ENCODE measurements around the gene WRAP53. TPM values are rescaled to one million over a fixed set of nuclear protein-coding genes. Genes with fewer than 3 reads are reported as not detected.

Gene WRAP53
- total and polyA plus RNA-seq, 2 experiments from 2014 or later, result 7.8 to 12.0 TPM

- Histone ChIP-seq H3K4me1 (ENCODE audit: insufficient read depth) (peaks cover 22% of the 10 kb centered on the region), H3K27me3 (peaks cover 10% of the 10 kb centered on the region), H3K79me2 (peaks cover 6% of the 10 kb centered on the region), H3K9me2 (replicated peaks; ENCODE audit: insufficient read depth) (no peaks in the 10 kb centered on the region), H3K27ac (no peak overlapping the region), H4K20me1 (ENCODE audit: insufficient read depth, poor library complexity, severe bottlenecking) (no peaks in the 10 kb centered on the region), H3K36me3 (replicated peaks; ENCODE audit: insufficient read depth, low read depth) (no peaks in the 10 kb centered on the region), H3K9me3 (ENCODE audit: low read depth) (no peaks in the 10 kb centered on the region), H3K4me2 (no peak overlapping the region), H3K4me3 (no peak overlapping the region), H2AFZ (no peak overlapping the region)
- TF ChIP-seq EZH2 (IDR thresholded peaks at IDR 0.05; ENCODE audit: borderline replicate concordance) (no peak), EZH2phosphoT487 (IDR thresholded peaks at IDR 0.05; ENCODE audit: low read depth, severe bottlenecking, unreplicated experiment) (no peak)
- 96% methylated on average over 14 of the region's 14 CpGs for WGBS (ENCODE audit: low lambda C conversion rate, missing lambda C conversion rate)
- no peak for DNase-seq (ENCODE audit: low spot score)
These were observed 13.4 kb downstream of the WRAP53 start for GRCh38 chr17:7701681-7702080.

- H4K20me1 ChIP-seq (ENCODE audit: insufficient read depth, poor library complexity, severe bottlenecking), result no peaks in the 10 kb centered on the region
- H3K27me3 ChIP-seq, result peaks cover 16% of the 10 kb centered on the region
- no peak overlapping the region for H3K4me2 ChIP-seq
- H3K9me3 ChIP-seq (ENCODE audit: low read depth), result no peaks in the 10 kb centered on the region
- peaks cover 6% of the 10 kb centered on the region for H3K79me2 ChIP-seq
- H3K9me2 ChIP-seq (replicated peaks; ENCODE audit: insufficient read depth), result no peaks in the 10 kb centered on the region
- no peak overlapping the region for H2AFZ ChIP-seq
- no peak for TF ChIP-seq EZH2phosphoT487 (IDR thresholded peaks at IDR 0.05; ENCODE audit: low read depth, severe bottlenecking, unreplicated experiment)
- TF ChIP-seq, protein P1, sequence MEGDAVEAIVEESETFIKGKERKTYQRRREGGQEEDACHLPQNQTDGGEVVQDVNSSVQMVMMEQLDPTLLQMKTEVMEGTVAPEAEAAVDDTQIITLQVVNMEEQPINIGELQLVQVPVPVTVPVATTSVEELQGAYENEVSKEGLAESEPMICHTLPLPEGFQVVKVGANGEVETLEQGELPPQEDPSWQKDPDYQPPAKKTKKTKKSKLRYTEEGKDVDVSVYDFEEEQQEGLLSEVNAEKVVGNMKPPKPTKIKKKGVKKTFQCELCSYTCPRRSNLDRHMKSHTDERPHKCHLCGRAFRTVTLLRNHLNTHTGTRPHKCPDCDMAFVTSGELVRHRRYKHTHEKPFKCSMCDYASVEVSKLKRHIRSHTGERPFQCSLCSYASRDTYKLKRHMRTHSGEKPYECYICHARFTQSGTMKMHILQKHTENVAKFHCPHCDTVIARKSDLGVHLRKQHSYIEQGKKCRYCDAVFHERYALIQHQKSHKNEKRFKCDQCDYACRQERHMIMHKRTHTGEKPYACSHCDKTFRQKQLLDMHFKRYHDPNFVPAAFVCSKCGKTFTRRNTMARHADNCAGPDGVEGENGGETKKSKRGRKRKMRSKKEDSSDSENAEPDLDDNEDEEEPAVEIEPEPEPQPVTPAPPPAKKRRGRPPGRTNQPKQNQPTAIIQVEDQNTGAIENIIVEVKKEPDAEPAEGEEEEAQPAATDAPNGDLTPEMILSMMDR (IDR thresholded peaks at IDR 0.05; ENCODE audit: poor library complexity), result no peak
- TF ChIP-seq EZH2 (IDR thresholded peaks at IDR 0.05; ENCODE audit: borderline replicate concordance), result no peak
- no peak overlapping the region for H3K4me3 ChIP-seq
- no peak overlapping the region for H3K27ac ChIP-seq
- peaks cover 22% of the 10 kb centered on the region for H3K4me1 ChIP-seq (ENCODE audit: insufficient read depth)
- no peak for DNase-seq (ENCODE audit: low spot score)
- no peaks in the 10 kb centered on the region for H3K36me3 ChIP-seq (replicated peaks; ENCODE audit: insufficient read depth, low read depth)
- 87% methylated on average over 13 of the region's 13 CpGs for WGBS (ENCODE audit: low lambda C conversion rate, missing lambda C conversion rate)
These were observed 14.5 kb downstream of the WRAP53 start for GRCh38 chr17:7702776-7703175.

GRCh38 chr17:7703584-7704479 lies 15.6 kb downstream of the WRAP53 start:
- H3K9me3 ChIP-seq (ENCODE audit: low read depth), result no peaks in the 10 kb centered on the region
- no peak overlapping the region for H2AFZ ChIP-seq
- peak; percentile 90 for DNase-seq (ENCODE audit: low spot score)
- no peaks in the 10 kb centered on the region for H4K20me1 ChIP-seq (ENCODE audit: insufficient read depth, poor library complexity, severe bottlenecking)
- 16% methylated on average over 24 of the region's 24 CpGs for WGBS (ENCODE audit: low lambda C conversion rate, missing lambda C conversion rate)
- TF ChIP-seq, protein P1 (IDR thresholded peaks at IDR 0.05; ENCODE audit: poor library complexity), result no peak
- TF ChIP-seq EZH2phosphoT487 (IDR thresholded peaks at IDR 0.05; ENCODE audit: low read depth, severe bottlenecking, unreplicated experiment) (no peak), EZH2 (IDR thresholded peaks at IDR 0.05; ENCODE audit: borderline replicate concordance) (no peak)
- peak overlapping the region; percentile 67 for H3K27ac ChIP-seq
- H3K36me3 ChIP-seq (replicated peaks; ENCODE audit: insufficient read depth, low read depth), result no peaks in the 10 kb centered on the region
- no peaks in the 10 kb centered on the region for H3K9me2 ChIP-seq (replicated peaks; ENCODE audit: insufficient read depth)
- H3K4me2 ChIP-seq, result peak overlapping the region; percentile 95
- no peak overlapping the region for H3K4me3 ChIP-seq
- H3K79me2 ChIP-seq, result peaks cover 6% of the 10 kb centered on the region
- peaks cover 22% of the 10 kb centered on the region for H3K4me1 ChIP-seq (ENCODE audit: insufficient read depth)
- peaks cover 16% of the 10 kb centered on the region for H3K27me3 ChIP-seq

- H3K27ac ChIP-seq, result peak within 1 kb of the TSS; percentile 67
- 3% methylated on average over 13 of the region's 45 CpGs for WGBS (ENCODE audit: low lambda C conversion rate, missing lambda C conversion rate)
These were observed 16.5 kb downstream of the WRAP53 start, which contains the start of gene EFNB3 for GRCh38 chr17:7704601-7705268. Gene EFNB3 (plus strand): TSS chr17:7705202. CDS start chr17:7705599, 397 bp downstream.

More at GRCh38 chr17:7704601-7705268, 16.5 kb downstream of the WRAP53 start, which contains the start of gene EFNB3:
- Histone ChIP-seq H3K4me1 (ENCODE audit: insufficient read depth) (peaks cover 22% of the 10 kb centered on the region), H3K79me2 (peaks cover 6% of the 10 kb centered on the region), H3K4me3 (peak within 1 kb of the TSS; percentile 94), H3K9me3 (ENCODE audit: low read depth) (no peaks in the 10 kb centered on the region), H4K20me1 (ENCODE audit: insufficient read depth, poor library complexity, severe bottlenecking) (no peaks in the 10 kb centered on the region), H2AFZ (peak within 1 kb of the TSS; percentile 77), H3K36me3 (replicated peaks; ENCODE audit: insufficient read depth, low read depth) (no peaks in the 10 kb centered on the region), H3K4me2 (peak within 1 kb of the TSS; percentile 95), H3K27me3 (peaks cover 16% of the 10 kb centered on the region), H3K9me2 (replicated peaks; ENCODE audit: insufficient read depth) (no peaks in the 10 kb centered on the region)
- DNase-seq (ENCODE audit: low spot score), result peak; percentile 80
- TF ChIP-seq EZH2phosphoT487 (IDR thresholded peaks at IDR 0.05; ENCODE audit: low read depth, severe bottlenecking, unreplicated experiment), result no peak
- no peak for TF ChIP-seq EZH2 (IDR thresholded peaks at IDR 0.05; ENCODE audit: borderline replicate concordance)
- TF ChIP-seq, protein P1 (IDR thresholded peaks at IDR 0.05; ENCODE audit: poor library complexity), result no peak

Measured in hepatocyte (in vitro differentiated cells).